ENCODE measurements around the gene FEZ2.

DNA sequence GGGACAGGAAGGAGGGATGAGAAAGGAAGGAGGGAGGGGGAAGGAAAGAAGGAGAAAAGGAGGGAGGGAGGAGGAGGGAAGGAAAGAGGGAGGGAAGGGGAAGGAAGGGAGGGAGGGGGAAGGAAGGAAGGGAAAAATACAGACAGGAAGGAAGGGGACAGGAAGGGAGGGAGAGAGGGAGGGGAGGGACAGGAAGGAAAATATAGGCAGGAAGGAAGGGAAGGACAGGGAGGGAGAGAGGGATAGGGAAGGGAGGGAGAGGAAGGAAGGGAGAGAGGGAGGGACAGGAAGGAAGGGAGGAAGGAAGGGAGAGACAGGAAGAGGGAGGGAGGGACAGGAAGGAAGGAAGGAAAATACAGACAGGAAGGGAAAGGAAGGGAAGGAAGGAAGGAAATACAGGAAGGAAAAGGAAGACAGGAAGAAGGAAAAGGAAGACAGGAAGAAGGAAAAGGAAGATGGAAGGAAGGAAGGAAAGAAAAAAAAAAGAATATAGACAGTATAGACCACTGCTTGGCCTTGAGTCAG, 63.6 kb downstream of the FEZ2 start:
- TF ChIP-seq EP300 (conservative IDR thresholded peaks at IDR 0.05; ENCODE audit: poor library complexity, severe bottlenecking) (no peak), EZH2 (IDR thresholded peaks at IDR 0.05; ENCODE audit: borderline replicate concordance, insufficient read depth, low read length, poor library complexity, severe bottlenecking) (no peak), RAD21 (conservative IDR thresholded peaks at IDR 0.05) (no peak), TAF1 (IDR thresholded peaks at IDR 0.05; ENCODE audit: low read depth) (no peak), POLR2AphosphoS5 (IDR thresholded peaks at IDR 0.05) (no peak)
- TF ChIP-seq, protein P1, sequence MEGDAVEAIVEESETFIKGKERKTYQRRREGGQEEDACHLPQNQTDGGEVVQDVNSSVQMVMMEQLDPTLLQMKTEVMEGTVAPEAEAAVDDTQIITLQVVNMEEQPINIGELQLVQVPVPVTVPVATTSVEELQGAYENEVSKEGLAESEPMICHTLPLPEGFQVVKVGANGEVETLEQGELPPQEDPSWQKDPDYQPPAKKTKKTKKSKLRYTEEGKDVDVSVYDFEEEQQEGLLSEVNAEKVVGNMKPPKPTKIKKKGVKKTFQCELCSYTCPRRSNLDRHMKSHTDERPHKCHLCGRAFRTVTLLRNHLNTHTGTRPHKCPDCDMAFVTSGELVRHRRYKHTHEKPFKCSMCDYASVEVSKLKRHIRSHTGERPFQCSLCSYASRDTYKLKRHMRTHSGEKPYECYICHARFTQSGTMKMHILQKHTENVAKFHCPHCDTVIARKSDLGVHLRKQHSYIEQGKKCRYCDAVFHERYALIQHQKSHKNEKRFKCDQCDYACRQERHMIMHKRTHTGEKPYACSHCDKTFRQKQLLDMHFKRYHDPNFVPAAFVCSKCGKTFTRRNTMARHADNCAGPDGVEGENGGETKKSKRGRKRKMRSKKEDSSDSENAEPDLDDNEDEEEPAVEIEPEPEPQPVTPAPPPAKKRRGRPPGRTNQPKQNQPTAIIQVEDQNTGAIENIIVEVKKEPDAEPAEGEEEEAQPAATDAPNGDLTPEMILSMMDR (IDR thresholded peaks at IDR 0.05; ENCODE audit: poor library complexity, severe bottlenecking) = no peak
- TF ChIP-seq, protein P2, sequence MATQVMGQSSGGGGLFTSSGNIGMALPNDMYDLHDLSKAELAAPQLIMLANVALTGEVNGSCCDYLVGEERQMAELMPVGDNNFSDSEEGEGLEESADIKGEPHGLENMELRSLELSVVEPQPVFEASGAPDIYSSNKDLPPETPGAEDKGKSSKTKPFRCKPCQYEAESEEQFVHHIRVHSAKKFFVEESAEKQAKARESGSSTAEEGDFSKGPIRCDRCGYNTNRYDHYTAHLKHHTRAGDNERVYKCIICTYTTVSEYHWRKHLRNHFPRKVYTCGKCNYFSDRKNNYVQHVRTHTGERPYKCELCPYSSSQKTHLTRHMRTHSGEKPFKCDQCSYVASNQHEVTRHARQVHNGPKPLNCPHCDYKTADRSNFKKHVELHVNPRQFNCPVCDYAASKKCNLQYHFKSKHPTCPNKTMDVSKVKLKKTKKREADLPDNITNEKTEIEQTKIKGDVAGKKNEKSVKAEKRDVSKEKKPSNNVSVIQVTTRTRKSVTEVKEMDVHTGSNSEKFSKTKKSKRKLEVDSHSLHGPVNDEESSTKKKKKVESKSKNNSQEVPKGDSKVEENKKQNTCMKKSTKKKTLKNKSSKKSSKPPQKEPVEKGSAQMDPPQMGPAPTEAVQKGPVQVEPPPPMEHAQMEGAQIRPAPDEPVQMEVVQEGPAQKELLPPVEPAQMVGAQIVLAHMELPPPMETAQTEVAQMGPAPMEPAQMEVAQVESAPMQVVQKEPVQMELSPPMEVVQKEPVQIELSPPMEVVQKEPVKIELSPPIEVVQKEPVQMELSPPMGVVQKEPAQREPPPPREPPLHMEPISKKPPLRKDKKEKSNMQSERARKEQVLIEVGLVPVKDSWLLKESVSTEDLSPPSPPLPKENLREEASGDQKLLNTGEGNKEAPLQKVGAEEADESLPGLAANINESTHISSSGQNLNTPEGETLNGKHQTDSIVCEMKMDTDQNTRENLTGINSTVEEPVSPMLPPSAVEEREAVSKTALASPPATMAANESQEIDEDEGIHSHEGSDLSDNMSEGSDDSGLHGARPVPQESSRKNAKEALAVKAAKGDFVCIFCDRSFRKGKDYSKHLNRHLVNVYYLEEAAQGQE (IDR thresholded peaks at IDR 0.05; ENCODE audit: borderline replicate concordance) = no peak

All from neural cell (in vitro differentiated cells).